GM10266 (cell line): ENCODE results near the gene CMTM4.

ENCODE experiments used
- DNase-seq: peaks from one replicate; pipeline ENCODE4 v3.0.0; 2012; ENCODE audit errors: extremely low spot score
- TF ChIP-seq, protein P1 (sequence below): IDR thresholded peaks from 2 replicates; pipeline ENCODE4 v1.5.1; 2012; ENCODE audit warnings: mild to moderate bottlenecking, low read depth; ENCODE audit not compliant: control insufficient read depth, insufficient read depth; ENCODE audit errors: missing control alignments

CMTM4 gene

DNA sequence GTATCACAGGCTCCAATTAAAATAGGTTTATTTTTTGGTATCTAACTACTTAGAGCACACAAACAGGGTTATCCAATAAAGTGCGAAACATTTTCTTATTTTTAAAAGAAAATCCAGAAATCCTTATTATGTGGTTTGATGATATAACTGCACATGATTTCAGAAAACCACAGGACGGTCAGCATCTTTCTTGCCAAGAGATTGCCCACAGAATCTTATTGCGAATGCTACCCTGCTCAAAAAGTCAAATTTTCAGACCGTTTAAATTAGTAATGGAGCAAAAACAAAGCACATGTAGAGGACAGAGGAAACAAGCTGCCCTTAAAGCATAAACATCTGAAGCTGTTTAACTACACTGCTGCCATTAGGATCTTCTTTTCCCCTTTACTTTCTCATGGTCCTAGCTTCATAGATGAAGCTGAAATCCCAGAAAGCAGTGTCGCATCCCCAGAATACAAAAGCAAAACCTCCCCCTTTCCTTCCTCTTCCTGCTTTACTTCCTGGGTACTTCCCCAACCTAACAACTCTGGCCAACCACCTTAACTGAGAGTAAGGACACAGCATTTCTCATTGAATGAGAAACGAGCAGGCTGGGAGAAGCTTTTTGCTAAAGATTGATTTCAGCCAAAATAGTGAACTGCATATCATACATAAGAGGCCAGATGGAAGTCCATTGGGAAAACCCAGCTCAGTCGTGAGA lies 43.7 kb downstream of the CMTM4 start:
- TF ChIP-seq, protein P1, sequence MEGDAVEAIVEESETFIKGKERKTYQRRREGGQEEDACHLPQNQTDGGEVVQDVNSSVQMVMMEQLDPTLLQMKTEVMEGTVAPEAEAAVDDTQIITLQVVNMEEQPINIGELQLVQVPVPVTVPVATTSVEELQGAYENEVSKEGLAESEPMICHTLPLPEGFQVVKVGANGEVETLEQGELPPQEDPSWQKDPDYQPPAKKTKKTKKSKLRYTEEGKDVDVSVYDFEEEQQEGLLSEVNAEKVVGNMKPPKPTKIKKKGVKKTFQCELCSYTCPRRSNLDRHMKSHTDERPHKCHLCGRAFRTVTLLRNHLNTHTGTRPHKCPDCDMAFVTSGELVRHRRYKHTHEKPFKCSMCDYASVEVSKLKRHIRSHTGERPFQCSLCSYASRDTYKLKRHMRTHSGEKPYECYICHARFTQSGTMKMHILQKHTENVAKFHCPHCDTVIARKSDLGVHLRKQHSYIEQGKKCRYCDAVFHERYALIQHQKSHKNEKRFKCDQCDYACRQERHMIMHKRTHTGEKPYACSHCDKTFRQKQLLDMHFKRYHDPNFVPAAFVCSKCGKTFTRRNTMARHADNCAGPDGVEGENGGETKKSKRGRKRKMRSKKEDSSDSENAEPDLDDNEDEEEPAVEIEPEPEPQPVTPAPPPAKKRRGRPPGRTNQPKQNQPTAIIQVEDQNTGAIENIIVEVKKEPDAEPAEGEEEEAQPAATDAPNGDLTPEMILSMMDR = no peak
- no peak for DNase-seq

DNA sequence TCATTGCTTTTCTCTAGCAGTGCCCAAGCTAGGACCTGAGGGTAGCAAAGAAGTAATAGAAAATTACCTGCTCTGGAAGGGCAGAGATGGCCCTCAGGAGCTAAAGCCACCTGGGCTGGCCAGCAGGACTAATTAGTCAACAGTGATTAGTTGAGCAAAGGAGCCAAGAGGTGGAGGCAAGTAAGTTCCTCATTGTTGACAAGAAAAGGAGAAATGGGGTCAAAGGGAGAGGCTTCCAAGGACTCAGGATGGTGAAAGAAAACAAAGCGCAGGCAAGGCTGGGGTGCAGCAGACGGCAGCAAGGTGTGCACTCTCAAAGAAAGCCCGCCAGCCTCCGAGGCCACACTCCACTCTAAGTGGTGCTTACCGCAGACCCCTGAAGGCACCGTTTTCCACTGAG lies 44.6 kb downstream of the CMTM4 start:
- no peak for DNase-seq
- TF ChIP-seq, protein P1 = no peak

DNA sequence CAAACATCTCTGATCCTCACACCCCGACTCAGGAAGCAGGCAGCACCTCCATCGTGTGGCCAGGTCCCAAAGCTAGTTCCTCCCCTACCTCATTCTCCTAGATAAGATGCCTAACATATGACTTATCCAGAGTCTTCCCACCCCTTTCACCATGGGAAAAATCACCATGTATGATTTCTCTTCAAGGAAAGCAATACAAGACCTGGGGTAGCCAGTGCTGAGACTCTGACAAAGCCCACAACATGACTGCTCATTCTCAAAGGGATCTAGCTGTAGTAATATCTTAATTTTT lies 45.1 kb downstream of the CMTM4 start:
- TF ChIP-seq, protein P1 = no peak
- DNase-seq = no peak

DNA sequence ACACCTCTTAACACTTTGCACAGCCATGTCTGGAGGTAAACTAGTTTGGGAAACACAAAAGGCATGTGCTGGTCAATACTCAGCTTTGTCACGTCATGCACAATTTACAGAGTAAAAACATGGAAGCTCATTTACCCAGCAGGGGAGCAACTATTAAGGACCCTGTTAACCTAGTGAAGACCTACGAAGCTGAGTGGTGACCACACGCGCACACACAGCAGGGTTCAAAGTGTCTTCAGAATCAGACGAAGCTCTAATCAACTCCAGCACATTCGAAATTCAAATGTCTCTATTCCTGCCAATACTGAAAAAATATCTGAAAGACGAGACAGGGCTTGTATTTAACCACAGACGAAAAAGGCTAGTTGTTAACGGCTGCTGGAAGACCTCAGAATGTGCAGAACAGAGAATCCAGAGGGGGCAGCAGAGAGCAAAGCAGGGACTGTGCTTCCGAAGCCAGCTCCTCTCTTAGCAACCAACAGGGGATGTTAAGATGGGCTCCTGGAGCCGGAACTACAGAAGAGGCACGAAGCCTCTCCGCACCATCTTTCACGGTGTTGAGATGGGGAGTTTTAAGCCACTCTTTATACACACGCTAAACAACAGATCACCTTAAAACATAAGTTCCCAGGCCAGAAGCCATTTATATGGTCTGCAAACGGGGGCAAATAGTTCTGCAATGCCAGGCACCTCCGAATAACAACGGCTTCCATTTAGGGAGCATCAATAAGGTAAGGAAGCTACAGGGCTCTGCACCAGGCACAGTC lies 45.7 kb downstream of the CMTM4 start:
- peak; percentile 84 for DNase-seq
- TF ChIP-seq, protein P1 = peak; percentile 88

DNA sequence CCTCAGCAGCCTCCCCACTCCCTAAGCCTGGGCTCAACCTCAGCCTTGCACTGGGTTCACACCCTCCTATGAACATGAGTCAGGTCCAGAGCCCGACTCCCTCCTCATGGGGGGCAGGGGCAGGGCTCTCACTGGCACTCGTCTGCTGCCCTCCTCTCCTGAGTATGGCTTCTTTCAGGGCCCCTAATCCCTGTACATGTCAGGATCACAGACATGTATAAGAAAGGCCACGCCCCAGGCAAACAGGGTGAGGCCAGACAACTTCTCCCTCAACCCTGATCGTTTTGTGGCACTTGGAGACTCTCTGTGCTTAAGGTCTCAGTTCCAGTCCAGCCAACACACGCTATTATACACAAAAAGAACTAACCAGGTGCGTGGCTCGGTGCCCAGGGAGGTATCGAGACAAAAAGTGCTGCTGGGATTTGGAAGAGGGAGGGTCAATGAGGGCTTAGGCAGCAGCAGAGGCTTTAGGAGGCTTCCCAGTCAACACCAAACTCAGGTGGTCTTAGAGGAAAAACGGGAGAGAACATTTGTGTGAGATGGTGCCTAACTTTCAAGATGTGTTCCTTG lies 46.8 kb downstream of the CMTM4 start:
- no peak for DNase-seq
- TF ChIP-seq, protein P1 = no peak

DNA sequence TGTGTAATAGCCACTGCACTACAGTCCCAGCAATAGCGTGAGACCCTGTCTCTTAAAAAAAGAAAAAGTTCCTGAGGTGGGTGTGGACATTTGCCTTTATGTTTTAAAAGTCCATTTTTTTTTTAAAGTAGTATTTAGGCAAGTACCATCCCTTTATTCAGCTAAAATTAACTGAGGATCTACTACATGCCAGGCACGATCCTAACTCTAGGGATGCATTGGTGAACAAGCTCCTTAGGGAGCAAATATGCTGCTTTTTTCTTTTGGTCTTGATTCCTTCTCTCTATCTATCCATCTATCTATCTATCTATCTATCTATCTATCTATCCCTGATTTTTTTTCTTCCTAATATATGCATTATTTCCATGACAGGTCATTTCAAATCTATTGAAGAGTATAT lies 47.4 kb downstream of the CMTM4 start:
- TF ChIP-seq, protein P1 = no peak
- no peak for DNase-seq

DNA sequence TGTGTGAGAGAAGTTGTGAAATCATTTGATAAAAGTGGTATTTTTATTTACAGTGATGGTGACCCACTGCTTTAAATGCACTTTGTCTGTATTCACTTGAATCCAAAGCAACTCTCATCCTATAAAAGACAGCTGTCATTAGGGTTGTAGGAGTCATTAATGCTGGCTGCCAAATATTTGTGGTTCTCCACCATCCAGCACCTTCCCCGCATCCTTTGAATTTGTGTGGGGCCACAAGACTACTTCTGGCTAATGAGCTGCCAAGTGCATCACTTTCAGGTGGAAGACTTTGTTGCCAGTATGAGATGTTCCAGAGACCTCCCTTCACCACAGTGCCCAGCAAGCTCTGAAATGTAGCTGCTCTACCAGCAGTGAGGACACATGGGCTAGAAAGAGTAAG lies 48.7 kb downstream of the CMTM4 start:
- TF ChIP-seq, protein P1 = no peak
- DNase-seq = no peak
